ENCODE measurements around the gene ERP27.

ERP27 gene

GRCh38 chr12:14938301-14938700 is at the start of gene ERP27:
Gene ERP27 (minus strand): TSS chr12:14938537. CDS start chr12:14938508, 29 bp downstream.
- DNase-seq = no peak

GRCh38 chr12:14988035-14988434 is 49.7 kb upstream of the ERP27 start:
- DNase-seq = no peak

DNA sequence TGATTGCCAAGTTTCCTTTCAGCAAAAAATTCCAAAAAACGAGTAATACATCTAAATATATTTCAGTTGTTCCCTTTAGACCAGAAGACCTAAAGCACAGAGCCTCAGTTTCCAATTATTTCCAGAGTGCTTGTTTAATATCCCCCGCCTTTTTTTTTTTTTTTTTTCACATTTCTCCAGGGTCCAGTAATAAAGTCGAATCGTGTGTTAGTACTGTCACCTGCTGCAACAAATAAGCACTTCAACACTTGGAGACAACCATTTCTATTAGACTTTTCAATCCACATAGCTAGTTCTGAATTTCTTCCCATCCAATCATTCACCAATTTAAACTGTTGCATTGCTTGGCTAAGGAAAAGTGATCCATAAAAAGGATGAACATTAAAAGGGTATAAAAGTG is 48.1 kb upstream of the ERP27 start:
- DNase-seq = no peak

DNA sequence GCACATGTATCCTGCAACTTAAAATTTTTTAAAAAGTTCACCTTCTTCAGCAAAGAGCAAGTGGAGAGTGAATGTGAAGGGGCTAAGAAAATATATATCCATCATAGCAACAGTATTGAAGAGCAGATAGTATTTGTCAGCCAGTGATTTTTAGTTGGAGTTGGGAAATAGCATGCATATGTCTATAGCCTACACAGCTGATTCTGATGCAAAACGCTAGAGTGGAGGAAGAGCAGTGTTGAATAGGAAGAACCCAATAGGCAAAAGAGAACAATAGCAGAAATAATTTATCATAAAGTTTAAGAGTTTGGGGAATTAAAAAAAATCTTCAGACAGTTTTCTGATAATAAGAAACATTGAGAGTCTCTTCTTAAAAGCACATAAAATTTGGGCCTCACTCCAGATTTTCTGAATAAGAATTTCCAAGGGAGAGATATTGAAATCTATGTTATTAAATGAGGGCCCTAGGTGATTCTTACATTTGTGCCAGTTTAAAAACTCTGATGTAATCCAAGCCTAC is 46.5 kb upstream of the ERP27 start:
- DNase-seq = no peak

DNA sequence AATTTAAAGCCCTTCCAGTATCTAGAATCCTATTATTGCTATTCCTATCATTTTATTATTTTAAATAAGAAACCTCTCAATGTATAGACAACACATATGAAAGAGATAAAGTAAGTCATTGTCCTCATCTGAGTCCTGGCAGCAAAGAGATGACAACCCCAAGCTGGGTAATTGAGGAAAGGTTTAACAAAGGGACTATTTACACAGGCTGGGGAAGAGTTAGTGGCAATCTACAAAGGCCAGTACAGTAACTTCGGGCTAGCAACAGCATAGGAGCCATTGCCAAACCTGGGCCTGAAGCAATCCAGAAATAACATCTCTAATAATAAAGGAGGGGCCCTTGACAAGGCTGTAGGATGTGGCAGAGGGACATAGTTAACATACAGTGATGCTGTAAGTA is 45.7 kb upstream of the ERP27 start:
- DNase-seq = no peak

DNA sequence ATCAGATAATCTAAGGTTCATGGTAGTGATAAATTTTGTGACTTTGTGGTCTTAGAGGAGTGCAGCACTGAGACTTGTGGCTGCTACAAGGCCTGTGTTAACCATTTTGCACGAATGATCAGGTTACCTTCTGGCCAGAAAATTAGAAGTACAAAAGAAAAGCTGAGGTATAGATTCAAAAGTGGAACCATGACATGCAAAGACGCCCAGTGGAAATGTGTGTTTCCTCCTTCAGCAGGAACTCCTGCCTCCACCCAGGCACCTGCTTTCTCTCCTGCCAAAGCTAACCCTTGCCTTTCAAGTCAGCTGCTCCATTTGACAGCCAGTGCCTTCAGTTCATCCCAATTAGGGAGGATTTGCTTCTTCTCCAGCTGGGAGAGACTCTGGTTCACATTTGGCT is 44.7 kb upstream of the ERP27 start:
- no peak for DNase-seq

GRCh38 chr12:14982562-14982961 is 44.2 kb upstream of the ERP27 start:
- no peak for DNase-seq

DNA sequence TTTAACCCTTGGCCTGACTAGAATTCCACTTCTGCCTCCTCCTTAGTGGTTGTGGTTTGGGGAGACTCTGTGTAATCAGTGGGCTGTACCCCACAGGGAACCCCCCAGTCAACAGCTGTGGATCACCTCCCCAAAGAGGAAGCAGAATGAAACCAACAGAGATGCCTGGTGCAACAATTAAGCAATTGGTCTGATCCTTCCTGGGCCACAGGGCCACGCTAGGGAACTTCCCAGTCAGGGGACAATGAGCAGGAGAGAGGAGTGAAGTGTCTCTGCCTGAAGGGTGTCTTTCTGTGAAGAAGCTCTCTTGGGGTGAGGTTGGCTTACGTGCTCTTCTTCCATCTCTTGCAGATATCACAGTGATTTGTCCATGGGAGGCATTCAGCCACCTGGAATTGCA is 42.7 kb upstream of the ERP27 start:
- no peak for DNase-seq

- DNase-seq = no peak
Observed at GRCh38 chr12:14979468-14979867, 41.1 kb upstream of the ERP27 start.

GRCh38 chr12:14976658-14977057 is 38.3 kb upstream of the ERP27 start:
- DNase-seq = no peak

DNA sequence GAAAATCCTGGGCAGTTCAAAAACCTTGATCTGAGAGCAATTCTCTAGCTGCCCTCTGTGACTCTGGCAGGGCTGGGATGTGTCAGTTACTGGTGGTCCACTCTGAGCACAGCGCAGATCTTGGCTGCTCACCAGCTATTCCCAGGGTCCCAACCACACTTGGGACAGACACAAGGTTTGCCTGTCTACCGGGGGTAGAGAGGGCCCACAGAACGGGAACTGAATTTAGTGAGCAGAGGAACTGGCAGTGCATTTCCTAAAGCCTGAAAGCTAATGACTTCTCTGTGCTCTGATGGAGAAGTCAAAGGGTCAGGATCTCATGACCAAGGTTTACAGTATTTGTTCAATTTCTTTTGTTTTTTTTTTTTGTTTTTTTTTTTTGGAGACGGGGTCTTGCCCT is 37.1 kb upstream of the ERP27 start:
- DNase-seq = no peak

DNA sequence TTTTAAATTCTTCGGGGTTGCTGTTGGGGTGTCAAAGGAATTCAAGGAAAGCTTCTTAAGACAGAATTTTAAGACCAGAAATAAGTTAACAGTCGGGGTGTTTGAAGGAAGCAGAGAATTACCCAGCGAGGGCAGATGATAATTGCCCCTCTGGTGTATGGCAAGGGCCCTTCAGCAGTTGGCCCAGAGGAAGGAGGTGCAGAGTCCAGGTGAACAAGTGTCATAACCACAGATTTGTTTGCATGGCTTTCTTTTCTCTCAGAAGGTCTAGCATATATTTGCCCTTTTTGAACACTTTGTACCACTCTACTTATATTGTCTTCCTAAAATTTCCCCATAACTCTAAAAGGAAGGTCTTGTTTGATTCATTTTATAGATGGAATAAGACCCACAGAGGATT is 36.3 kb upstream of the ERP27 start:
- DNase-seq = no peak

DNA sequence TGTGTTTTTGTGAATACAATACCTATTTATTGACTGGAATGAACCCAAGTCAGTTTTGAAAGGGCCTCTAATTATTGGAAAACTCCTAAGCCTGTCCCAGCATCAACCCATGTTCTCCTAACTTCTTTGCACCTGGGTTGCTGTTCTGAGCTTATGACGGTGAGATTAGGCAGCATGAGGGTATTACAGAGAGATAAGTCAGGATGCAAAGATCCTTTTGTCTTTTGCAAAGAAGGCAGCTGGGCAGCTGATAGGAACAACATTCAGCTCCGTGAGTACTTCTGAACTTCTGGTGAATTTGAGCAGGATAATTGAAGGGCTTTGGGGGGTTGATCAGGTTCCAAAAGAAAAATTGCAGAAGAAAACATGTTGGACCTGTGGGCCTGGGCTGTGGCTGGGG is 34.5 kb upstream of the ERP27 start, which contains the start of gene PDE6H:
Gene PDE6H, plus strand, starts transcription at position 227 of the 400 bp plus-strand sequence. CDS start 4,971 bp downstream, outside the sequence.
- no peak for DNase-seq

- no peak for DNase-seq
Observed at GRCh38 chr12:14970473-14970872, 32.1 kb upstream of the ERP27 start.

DNA sequence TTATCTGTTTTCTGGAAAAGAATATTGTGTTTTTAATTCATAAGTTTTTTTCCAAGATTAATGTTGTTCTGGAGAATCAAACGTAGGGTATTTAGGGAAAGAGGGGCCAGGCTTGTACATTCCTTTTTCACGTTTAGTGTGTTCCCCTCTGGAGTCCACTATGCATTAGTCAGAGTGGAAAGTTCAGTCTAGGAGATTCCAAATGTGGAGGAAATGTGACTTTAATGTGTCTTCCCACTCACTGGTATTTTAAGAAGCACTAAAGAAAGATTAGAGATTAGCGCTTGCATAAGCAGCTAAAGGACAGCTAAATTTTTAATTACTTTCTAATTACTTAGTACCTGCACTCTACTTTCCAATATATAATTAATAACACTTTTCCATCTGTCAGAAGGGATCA is 30.1 kb upstream of the ERP27 start:
- DNase-seq = no peak

DNA sequence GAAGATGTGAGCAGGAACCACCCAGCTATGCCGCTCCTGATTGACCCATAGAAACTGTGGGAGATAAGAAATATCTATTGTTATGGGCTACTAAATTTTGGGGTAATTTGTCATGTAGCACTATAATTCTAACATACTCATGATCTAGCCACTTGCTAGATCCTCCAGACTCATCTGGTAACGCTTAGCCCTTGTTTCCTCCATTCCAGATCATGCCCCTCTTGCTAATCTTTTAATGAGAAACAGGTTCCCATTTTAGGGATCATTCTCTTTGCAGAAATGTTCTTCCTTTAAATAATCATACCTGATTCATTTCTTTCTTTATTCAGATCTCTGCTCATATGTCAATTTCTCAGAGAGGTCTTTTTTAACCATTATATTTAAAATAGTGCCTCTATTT is 26.9 kb upstream of the ERP27 start:
- no peak for DNase-seq

GRCh38 chr12:14964406-14964805 is 26.1 kb upstream of the ERP27 start:
- DNase-seq = no peak

DNA sequence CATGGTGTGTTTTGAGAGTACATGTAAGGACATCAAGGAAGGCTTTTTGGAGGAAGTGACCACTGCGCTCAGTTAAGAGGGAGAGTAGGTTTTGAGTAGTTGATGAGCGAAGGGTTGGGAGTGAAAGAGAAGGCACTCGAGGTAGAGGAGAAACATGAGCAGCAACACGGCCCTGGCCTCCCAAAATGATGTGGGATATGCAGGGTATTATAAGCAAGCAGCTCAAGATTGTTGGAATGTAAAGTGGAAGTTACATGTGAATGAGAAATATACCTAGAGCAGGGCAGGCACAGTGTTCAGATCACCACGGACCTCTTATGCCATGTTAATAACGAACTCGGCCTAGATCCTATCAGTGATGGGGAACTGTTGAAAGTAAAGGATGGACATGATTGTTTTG is 25.2 kb upstream of the ERP27 start:
- DNase-seq = no peak

DNA sequence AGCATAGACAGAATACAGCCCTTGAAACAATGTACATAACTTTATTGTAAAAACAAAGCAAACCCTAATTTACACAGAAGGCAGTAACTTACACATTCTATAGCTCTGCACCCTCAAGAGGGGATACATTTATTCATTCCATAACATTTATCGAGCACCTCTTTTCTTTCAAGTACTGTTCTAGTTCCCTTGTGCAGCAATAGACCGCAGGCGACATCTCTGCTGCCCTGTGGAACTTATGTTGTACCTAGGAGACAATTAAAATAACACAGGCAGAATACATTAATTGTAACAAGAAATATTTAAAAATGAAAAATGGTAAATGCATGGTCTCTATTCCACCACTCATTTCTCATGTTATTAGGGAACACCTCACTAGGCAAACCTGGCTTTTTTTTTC is 24.5 kb upstream of the ERP27 start:
- no peak for DNase-seq

DNA sequence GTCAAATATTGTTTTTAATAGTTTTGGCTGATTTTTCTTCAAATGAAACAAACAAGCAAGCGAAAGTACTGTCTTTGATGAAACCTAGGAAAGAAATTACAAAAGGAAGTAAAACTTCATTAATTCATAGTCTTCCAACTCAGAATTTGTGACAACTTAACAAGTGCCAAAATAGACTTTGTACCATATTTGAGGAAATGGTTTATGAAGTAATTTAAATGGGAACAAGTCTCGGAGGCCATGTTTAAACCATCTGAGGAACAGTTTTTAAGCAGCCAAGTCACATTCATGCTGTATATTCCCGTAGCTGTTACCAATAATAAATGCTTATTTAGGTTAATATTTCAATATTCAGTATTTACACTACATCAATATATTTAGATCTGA is 23.8 kb upstream of the ERP27 start:
- DNase-seq = no peak

DNA sequence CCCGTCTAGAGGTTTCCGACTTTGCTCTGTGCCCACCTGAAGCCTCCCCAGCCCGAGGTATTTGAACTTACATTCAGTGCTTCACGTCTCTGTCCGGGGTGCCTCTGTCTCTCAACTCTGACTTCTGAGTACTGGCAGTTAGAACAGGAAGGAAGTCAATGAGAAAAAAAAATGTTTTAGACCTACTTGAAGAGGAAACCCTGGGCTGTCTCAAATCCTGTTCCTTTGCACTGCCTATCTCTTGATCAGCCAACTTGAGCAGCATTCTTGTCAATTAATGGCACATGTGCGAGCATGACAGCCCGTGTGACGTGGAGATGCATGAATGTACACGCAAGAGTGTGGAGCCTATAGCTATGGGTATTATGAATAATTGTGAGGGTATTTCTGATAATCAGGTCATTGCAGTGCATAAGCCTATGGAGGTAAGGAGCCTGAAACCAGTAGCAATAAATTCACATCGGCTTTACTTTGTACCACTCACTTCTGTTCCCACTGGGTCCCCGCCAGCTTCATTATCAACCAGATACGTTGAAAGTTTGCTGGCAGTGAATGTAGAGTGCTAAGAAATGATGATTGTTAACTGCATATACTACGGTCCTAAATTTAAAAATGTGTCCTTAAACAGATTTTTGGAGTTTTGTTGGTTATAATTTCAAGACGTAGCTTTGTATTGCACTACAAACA is 23.3 kb upstream of the ERP27 start, which contains the start of gene ARHGDIB:
Gene ARHGDIB, minus strand, starts transcription at position 136 of the 687 bp plus-strand sequence. CDS start 10,889 bp downstream, outside the sequence.
- DNase-seq = no peak

- no peak for DNase-seq
Observed at GRCh38 chr12:14960548-14961465, 22.5 kb upstream of the ERP27 start.

GRCh38 chr12:14959916-14960496 is 21.7 kb upstream of the ERP27 start:
- no peak for DNase-seq

All from NCI-H526 (cell line).